HepG2 (cell line): ENCODE results near the gene MED19. TPM values are rescaled to one million over a fixed set of nuclear protein-coding genes. Genes with fewer than 3 reads are reported as not detected.

ENCODE experiments used
- ATAC-seq: fragments of 200-7000 bp; cut with Tn5 transposase; 3 replicates; pipeline ENCODE4 v1.9.1; 2020; ENCODE audit warnings: mild to moderate bottlenecking, moderate library complexity
- BruUV-seq: library from RNA; stranded (reverse); fragments of 400-500 nt; replicated peaks from 2 replicates; lab custom pipeline; 2021; lab: Mats Ljungman, UMichigan
- CTCF ChIA-PET: fragments of 300-600 bp; formaldehyde crosslinking; extraction: SDS; loops from one replicate; lab custom pipeline; 2021; ENCODE audit warnings: low total read pairs, inconsistent platforms, low intra/inter-chr PET ratio; lab: Yijun Ruan, JAX
- POLR2A ChIA-PET: fragments of 350-600 bp; sonication (Branson Sonifier 250); formaldehyde crosslinking; loops from one replicate; lab custom pipeline; 2020; ENCODE audit warnings: antibody characterized with exemption, inconsistent platforms; lab: Yijun Ruan, JAX
- DNase-seq: peaks from one replicate; pipeline ENCODE4 v3.0.0-alpha.2; 2015; ENCODE audit warnings: low spot score
- FAIRE-seq: peaks from 3 replicates; lab custom pipeline; 2011; peaks lifted over from hg19 to GRCh38; lab: Jason Lieb, UNC
- H2AFZ ChIP-seq: one replicate; pipeline ENCODE4 v1.6.1; 2011; ENCODE audit warnings: low read length, inconsistent platforms
- H3K27ac ChIP-seq: fragments of 300-600 bp; 3 replicates; pipeline ENCODE4 v1.8.0; 2011; ENCODE audit warnings: mixed run types, mild to moderate bottlenecking, mixed read lengths, low read length, inconsistent platforms; ENCODE audit not compliant: insufficient read depth; ENCODE audit errors: extremely low read length
- H3K27me3 ChIP-seq, 2 experiments: fragments of 200-600 bp in 1 of 2; 2 replicates in 1 of 2; 3 replicates in 1 of 2; pipeline versions ENCODE4 v1.6.0 to v1.8.0; 2011; ENCODE audit warnings: low read length in 2 of 2, mild to moderate bottlenecking in 2 of 2, moderate library complexity in 2 of 2, inconsistent platforms in 1 of 2; ENCODE audit not compliant: insufficient read depth in 2 of 2, control insufficient read depth in 1 of 2
- H3K36me3 ChIP-seq, 2 experiments: fragments of 200-600 bp in 1 of 2; replicated peaks in 1 of 2; 2 replicates in 1 of 2; 3 replicates in 1 of 2; pipeline versions ENCODE4 v1.5.1 to v1.8.0; 2011; ENCODE audit warnings: low read length in 2 of 2, inconsistent platforms in 1 of 2; ENCODE audit not compliant: insufficient read depth in 2 of 2, control insufficient read depth in 1 of 2
- H3K4me1 ChIP-seq: 2 replicates; pipeline ENCODE4 v1.5.1; 2012; ENCODE audit warnings: low read length, inconsistent platforms; ENCODE audit not compliant: insufficient read depth
- H3K4me2 ChIP-seq: 2 replicates; pipeline ENCODE4 v1.6.0; 2011; ENCODE audit warnings: low read depth, low read length, inconsistent platforms
- H3K4me3 ChIP-seq, 3 experiments: fragments of 200-600 bp in 1 of 3; sonication (generic), shearing (Covaris generic) in 1 of 3; replicated peaks in 1 of 3; 2 replicates each; pipeline ENCODE4 v1.5.1; 2011 to 2016; ENCODE audit warnings: low read length in 3 of 3, inconsistent platforms in 2 of 3, low read depth in 2 of 3, mild to moderate bottlenecking in 2 of 3, control low read depth in 1 of 3, mixed read lengths in 1 of 3; ENCODE audit not compliant: insufficient read depth in 1 of 3
- H3K79me2 ChIP-seq: one replicate; pipeline ENCODE4 v1.6.1; 2011; ENCODE audit warnings: low read length, inconsistent platforms; ENCODE audit not compliant: insufficient read depth
- H3K9ac ChIP-seq: 2 replicates; pipeline ENCODE4 v1.6.0; 2011; ENCODE audit warnings: mild to moderate bottlenecking, low read depth, low read length, inconsistent platforms; ENCODE audit not compliant: insufficient read depth
- H3K9me3 ChIP-seq: 2 replicates; pipeline ENCODE4 v1.5.1; 2012; ENCODE audit warnings: mild to moderate bottlenecking, low read length
- H4K20me1 ChIP-seq: 2 replicates; pipeline ENCODE4 v1.6.0; 2011; ENCODE audit warnings: inconsistent platforms, mild to moderate bottlenecking, low read length, moderate library complexity; ENCODE audit not compliant: insufficient read depth
- ARNT ChIP-seq: fragments of 450-650 bp; IDR thresholded peaks from 2 replicates; pipeline ENCODE4 v1.6.1; 2017
- FIP1L1 ChIP-seq: fragments of 200-400 bp; formaldehyde crosslinking; IDR thresholded peaks from 2 replicates; pipeline ENCODE4 v1.6.1; 2018; ENCODE audit warnings: low read depth, mild to moderate bottlenecking, low read length, moderate library complexity, borderline replicate concordance; ENCODE audit not compliant: insufficient read depth
- FOXK1 ChIP-seq: sonication (generic); formaldehyde crosslinking; IDR thresholded peaks from 2 replicates; pipeline ENCODE4 v1.4.0; 2020; ENCODE audit warnings: low read depth, missing genetic modification reagents, borderline replicate concordance
- NKX3-1 ChIP-seq: sonication (generic); formaldehyde crosslinking; IDR thresholded peaks from 2 replicates; pipeline ENCODE4 v1.5.0; 2020; ENCODE audit warnings: missing genetic modification reagents
- PTBP1 ChIP-seq: fragments of 200-400 bp; formaldehyde crosslinking; IDR thresholded peaks from 2 replicates; pipeline ENCODE4 v1.6.1; 2018; ENCODE audit warnings: low read length, low read depth; ENCODE audit not compliant: poor library complexity, severe bottlenecking
- SP1 ChIP-seq, 2 experiments: fragments of 450-650 bp in 1 of 2; sonication (generic) in 1 of 2; formaldehyde crosslinking in 1 of 2; IDR thresholded peaks; 2 replicates each; pipeline versions ENCODE4 v1.4.0 to v1.6.1; 2016 to 2020; ENCODE audit warnings: missing genetic modification reagents in 1 of 2
- YEATS2 ChIP-seq: sonication (generic); formaldehyde crosslinking; IDR thresholded peaks from 2 replicates; pipeline ENCODE4 v1.4.0; 2020; ENCODE audit warnings: missing genetic modification reagents, borderline replicate concordance
- YY1 ChIP-seq: IDR thresholded peaks from 2 replicates; pipeline ENCODE4 v1.6.1; 2011; ENCODE audit warnings: low read length, low read depth, moderate library complexity, mild to moderate bottlenecking; ENCODE audit not compliant: insufficient read depth, insufficient replicate concordance
- ZBTB44 ChIP-seq: sonication (generic); formaldehyde crosslinking; IDR thresholded peaks from 2 replicates; pipeline ENCODE4 v1.4.0; 2020; ENCODE audit warnings: missing genetic modification reagents
- ZFY ChIP-seq: sonication (generic); formaldehyde crosslinking; IDR thresholded peaks from 2 replicates; pipeline ENCODE4 v1.4.0; 2020; ENCODE audit warnings: missing genetic modification reagents
- ZNF256 ChIP-seq: sonication (generic); formaldehyde crosslinking; conservative IDR thresholded peaks from 2 replicates; pipeline ENCODE4 v1.4.0; 2020; ENCODE audit warnings: missing genetic modification reagents
- ZNF33A ChIP-seq: sonication (generic); formaldehyde crosslinking; IDR thresholded peaks from 2 replicates; pipeline ENCODE4 v1.5.1; 2020; ENCODE audit warnings: missing genetic modification reagents, mild to moderate bottlenecking, moderate library complexity, borderline replicate concordance
- ZNF549 ChIP-seq: sonication (generic); formaldehyde crosslinking; IDR thresholded peaks from 2 replicates; pipeline ENCODE4 v1.5.0; 2020; ENCODE audit warnings: missing genetic modification reagents
- ZNF660 ChIP-seq: sonication (generic); formaldehyde crosslinking; IDR thresholded peaks from 2 replicates; pipeline ENCODE4 v1.5.1; 2020; ENCODE audit warnings: mild to moderate bottlenecking, low read depth, missing genetic modification reagents, borderline replicate concordance
- ZNF691 ChIP-seq: sonication (generic); formaldehyde crosslinking; IDR thresholded peaks from 2 replicates; pipeline ENCODE4 v1.4.0; 2020; ENCODE audit warnings: missing genetic modification reagents, low read depth, mild to moderate bottlenecking, borderline replicate concordance
- ZNF709 ChIP-seq: sonication (generic); formaldehyde crosslinking; IDR thresholded peaks from 2 replicates; pipeline ENCODE4 v1.5.0; 2020; ENCODE audit warnings: mild to moderate bottlenecking, missing genetic modification reagents
- ZNF782 ChIP-seq: sonication (generic); formaldehyde crosslinking; IDR thresholded peaks from 2 replicates; pipeline ENCODE4 v1.4.0; 2020; ENCODE audit warnings: missing genetic modification reagents, mild to moderate bottlenecking, borderline replicate concordance
- WGBS: methylation state at CpG from one replicate; pipeline ENCODE4 v1.1.6; 2017; ENCODE audit warnings: low lambda C conversion rate; 5-methylcytosine and 5-hydroxymethylcytosine counted together
- in situ Hi-C: cut with HindIII; loops from 2 replicates; pipeline ENCODE4 v1.10.0; 2017; ENCODE audit warnings: low pct_unique_long_range_greater_than_20kb; ENCODE audit not compliant: extremely low pct_ligation_motif_present
- intact Hi-C: fragments of 100-400 bp; cut with micrococcal nuclease; formaldehyde crosslinking; loops from one replicate; pipeline ENCODE4 v1.10.0; 2022; ENCODE audit not compliant: unreplicated experiment
- polyA plus RNA-seq, 8 experiments: library from polyadenylated mRNA; depleted of rRNA in 3 of 8; stranded (reverse) in 7 of 8; unstranded in 1 of 8; fragments of >200 nt; fragmentation: Illumina TruSeq in 4 of 8; extraction: Trizol in 4 of 8; gene quantifications; 2 replicates each; pipeline versions ENCODE4 v1.2.1 to v1.2.3, GENCODE V29; 2011 to 2016; ENCODE audit warnings: low read depth in 4 of 8, missing spikeins in 1 of 8, mixed read lengths in 1 of 8; ENCODE audit not compliant: insufficient read depth in 1 of 8
- total RNA-seq, 5 experiments: library from RNA; depleted of rRNA; stranded (reverse); fragments of >200 nt; fragmentation: Illumina TruSeq; extraction: Trizol; gene quantifications; 2 replicates each; pipeline ENCODE4 v1.2.3, GENCODE V29; 2016; ENCODE audit warnings: low read depth in 1 of 5
- TF ChIP-seq, protein P1 (sequence below): sonication (generic); formaldehyde crosslinking; IDR thresholded peaks from 2 replicates; pipeline ENCODE4 v1.4.0; 2020; ENCODE audit warnings: missing genetic modification reagents, borderline replicate concordance

The MED19 gene
- total and polyA plus RNA-seq, 2 of the 13 experiments (the other 11 are each of a cell fraction or from before 2014, with no cell fraction given), result 12.9 to 13.8 TPM

DNA sequence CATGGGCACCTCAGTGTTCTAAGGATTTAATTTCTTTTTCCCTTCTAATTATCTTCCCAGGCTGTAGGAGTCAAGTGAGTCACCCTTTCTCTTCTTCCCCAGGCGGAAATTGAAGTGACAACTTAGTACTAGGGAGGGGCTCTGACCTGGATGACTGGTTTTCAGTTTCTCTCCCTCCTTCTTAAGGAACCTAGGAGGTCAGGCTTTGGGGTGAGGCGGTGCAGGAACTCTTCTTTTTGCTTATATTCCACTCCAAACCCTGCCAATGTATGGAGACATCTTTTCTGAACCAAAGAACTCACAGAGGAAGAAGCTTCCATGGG, 31.5 kb downstream of the MED19 start:
- H3K36me3 ChIP-seq, result peaks cover 6 to 68% of the 10 kb centered on the region in 2 experiments
- no peaks in the 10 kb centered on the region for H3K9me3 ChIP-seq
- ATAC-seq (no peak), DNase-seq (no peak), FAIRE-seq (no peak)
- no peak overlapping the region for H3K9ac ChIP-seq
- no peak for TF ChIP-seq ZBTB44
- no peak for TF ChIP-seq ARNT
- no peak for TF ChIP-seq FIP1L1
- TF ChIP-seq SP1 (IDR thresholded peaks at IDR 0.05), result no peak
- TF ChIP-seq SP1 (CRISPR knock-in tag; IDR thresholded peaks at IDR 0.05), result no peak
- no peak for TF ChIP-seq ZFY
- TF ChIP-seq ZNF256 (CRISPR knock-in tag), result no peak
- no peak for TF ChIP-seq ZNF549 (CRISPR knock-in tag)
- TF ChIP-seq PTBP1, result no peak
- no peak for TF ChIP-seq ZNF33A (CRISPR knock-in tag)
- no peak for TF ChIP-seq FOXK1
- no peak for TF ChIP-seq YY1
- TF ChIP-seq ZNF691 (CRISPR knock-in tag), result no peak
- TF ChIP-seq, protein P1, sequence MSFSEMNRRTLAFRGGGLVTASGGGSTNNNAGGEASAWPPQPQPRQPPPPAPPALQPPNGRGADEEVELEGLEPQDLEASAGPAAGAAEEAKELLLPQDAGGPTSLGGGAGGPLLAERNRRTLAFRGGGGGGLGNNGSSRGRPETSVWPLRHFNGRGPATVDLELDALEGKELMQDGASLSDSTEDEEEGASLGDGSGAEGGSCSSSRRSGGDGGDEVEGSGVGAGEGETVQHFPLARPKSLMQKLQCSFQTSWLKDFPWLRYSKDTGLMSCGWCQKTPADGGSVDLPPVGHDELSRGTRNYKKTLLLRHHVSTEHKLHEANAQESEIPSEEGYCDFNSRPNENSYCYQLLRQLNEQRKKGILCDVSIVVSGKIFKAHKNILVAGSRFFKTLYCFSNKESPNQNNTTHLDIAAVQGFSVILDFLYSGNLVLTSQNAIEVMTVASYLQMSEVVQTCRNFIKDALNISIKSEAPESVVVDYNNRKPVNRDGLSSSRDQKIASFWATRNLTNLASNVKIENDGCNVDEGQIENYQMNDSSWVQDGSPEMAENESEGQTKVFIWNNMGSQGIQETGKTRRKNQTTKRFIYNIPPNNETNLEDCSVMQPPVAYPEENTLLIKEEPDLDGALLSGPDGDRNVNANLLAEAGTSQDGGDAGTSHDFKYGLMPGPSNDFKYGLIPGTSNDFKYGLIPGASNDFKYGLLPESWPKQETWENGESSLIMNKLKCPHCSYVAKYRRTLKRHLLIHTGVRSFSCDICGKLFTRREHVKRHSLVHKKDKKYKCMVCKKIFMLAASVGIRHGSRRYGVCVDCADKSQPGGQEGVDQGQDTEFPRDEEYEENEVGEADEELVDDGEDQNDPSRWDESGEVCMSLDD (CRISPR knock-in tag), result no peak
- TF ChIP-seq ZNF782 (CRISPR knock-in tag), result no peak
- no peak for TF ChIP-seq YEATS2
- TF ChIP-seq ZNF660 (CRISPR knock-in tag), result no peak
- TF ChIP-seq NKX3-1 (CRISPR knock-in tag), result no peak
- no peak for TF ChIP-seq ZNF709
- intact Hi-C loops, result no loop called here
- in situ Hi-C loops, result no loop called here
- H3K79me2 ChIP-seq, result peaks cover 15% of the 10 kb centered on the region
- H3K4me2 ChIP-seq, result no peak overlapping the region
- no peak overlapping the region for H2AFZ ChIP-seq
- H3K27me3 ChIP-seq, result no peaks in the 10 kb centered on the region
- no TSS peak for BruUV-seq
- no peaks in the 10 kb centered on the region for H4K20me1 ChIP-seq
- POLR2A ChIA-PET, result interaction anchor here (0.9 kb wide), 1 partner anchor 32 kb away, joined by 3 read pairs; the partner anchor contains the start of gene MED19
- 98% methylated on average over 2 of the region's 2 CpGs for WGBS
- peaks cover 12% of the 10 kb centered on the region for H3K4me1 ChIP-seq
- CTCF ChIA-PET, result no interaction called here
- H3K4me3 ChIP-seq, result no peak overlapping the region
- H3K27ac ChIP-seq, result no peak overlapping the region
